H1 (cell line): ENCODE results near the gene COA4. TPM values are rescaled to one million over a fixed set of nuclear protein-coding genes. Genes with fewer than 3 reads are reported as not detected.
A peak's percentile ranks its signal among the peaks of the same experiment; 100 is the strongest.

Experiments
- CTCF ChIA-PET: fragments of 300-600 bp; sonication (Branson Sonifier 250); formaldehyde crosslinking; loops from one replicate; lab custom pipeline; 2021; ENCODE audit not compliant: partially characterized antibody; lab: Charles Lee
- POLR2A ChIA-PET: fragments of 300-600 bp; sonication (Branson Sonifier 250); formaldehyde crosslinking; loops from one replicate; lab custom pipeline; 2021; ENCODE audit warnings: inconsistent platforms; ENCODE audit not compliant: partially characterized antibody; lab: Charles Lee
- DNase-seq, 2 experiments: peaks; one replicate each; pipeline versions ENCODE4 v3.0.0 to v3.0.0-alpha.2; 2010 to 2022; ENCODE audit warnings: low spot score in 2 of 2, low read depth in 1 of 2, mixed read lengths in 1 of 2
- FAIRE-seq: peaks from 2 replicates; lab custom pipeline; 2011; peaks lifted over from hg19 to GRCh38; lab: Jason Lieb, UNC
- H2AFZ ChIP-seq: 2 replicates; pipeline ENCODE4 v1.8.1; 2012; ENCODE audit warnings: low read length, inconsistent platforms
- H2AK5ac ChIP-seq: 2 replicates; pipeline ENCODE4 v1.6.1; 2013; ENCODE audit warnings: low read depth, low read length
- H2BK120ac ChIP-seq: replicated peaks from 2 replicates; pipeline ENCODE3; 2013; ENCODE audit warnings: low read depth, low read length, inconsistent platforms
- H2BK12ac ChIP-seq: 2 replicates; pipeline ENCODE4 v1.6.1; 2013; ENCODE audit warnings: low read depth, low read length
- H2BK15ac ChIP-seq: 2 replicates; pipeline ENCODE4 v1.6.1; 2013; ENCODE audit warnings: low read length
- H2BK20ac ChIP-seq: 2 replicates; pipeline ENCODE4 v1.6.1; 2013; ENCODE audit warnings: low read length
- H2BK5ac ChIP-seq: 2 replicates; pipeline ENCODE4 v1.6.1; 2013; ENCODE audit warnings: low read depth, low read length
- H3K14ac ChIP-seq: 2 replicates; pipeline ENCODE4 v1.6.1; 2013; ENCODE audit warnings: inconsistent platforms; ENCODE audit not compliant: insufficient read length
- H3K18ac ChIP-seq: 2 replicates; pipeline ENCODE4 v1.6.1; 2013; ENCODE audit warnings: low read length; ENCODE audit errors: extremely low read depth
- H3K23ac ChIP-seq: 2 replicates; pipeline ENCODE4 v1.6.1; 2013; ENCODE audit warnings: inconsistent platforms; ENCODE audit not compliant: insufficient read length
- H3K23me2 ChIP-seq: 2 replicates; pipeline ENCODE4 v1.6.1; 2013; ENCODE audit warnings: low read depth, low read length
- H3K27ac ChIP-seq: 2 replicates; pipeline ENCODE4 v1.6.1; 2011; ENCODE audit warnings: low read depth, low read length, inconsistent platforms
- H3K27me3 ChIP-seq, 4 experiments: replicated peaks in 1 of 4; 1 replicate in 1 of 4; 2 replicates in 3 of 4; pipeline versions ENCODE4 v1.6.1 to v1.8.1; 2011 to 2013; ENCODE audit warnings: low read length in 3 of 4, mild to moderate bottlenecking in 3 of 4, inconsistent platforms in 2 of 4, mixed read lengths in 2 of 4, moderate library complexity in 1 of 4; ENCODE audit not compliant: control insufficient read depth in 3 of 4, insufficient read depth in 3 of 4; ENCODE audit errors: extremely low read depth in 1 of 4
- H3K36me3 ChIP-seq, 4 experiments: 2 replicates each; pipeline versions ENCODE4 v1.6.1 to v1.8.1; 2011 to 2013; ENCODE audit warnings: mild to moderate bottlenecking in 4 of 4, low read length in 3 of 4, moderate library complexity in 2 of 4, control low read depth in 1 of 4, inconsistent platforms in 1 of 4; ENCODE audit not compliant: insufficient read depth in 4 of 4, control insufficient read depth in 2 of 4
- H3K4ac ChIP-seq: replicated peaks from 2 replicates; pipeline ENCODE3; 2013; ENCODE audit warnings: low read length, low read depth, mixed read lengths, inconsistent platforms; ENCODE audit not compliant: insufficient read length
- H3K4me1 ChIP-seq, 4 experiments: replicated peaks in 1 of 4; 1 replicate in 1 of 4; 2 replicates in 3 of 4; pipeline versions ENCODE4 v1.6.1 to v1.8.1; 2011 to 2013; ENCODE audit warnings: low read length in 3 of 4, inconsistent platforms in 2 of 4, mixed read lengths in 1 of 4; ENCODE audit not compliant: insufficient read depth in 4 of 4, control insufficient read depth in 3 of 4
- H3K4me2 ChIP-seq, 2 experiments: 2 replicates each; pipeline versions ENCODE4 v1.6.1 to v1.8.1; 2011 to 2013; ENCODE audit warnings: low read depth in 2 of 2, low read length in 2 of 2, control low read depth in 1 of 2, inconsistent platforms in 1 of 2, mild to moderate bottlenecking in 1 of 2; ENCODE audit not compliant: insufficient read depth in 1 of 2
- H3K4me3 ChIP-seq, 4 experiments: fragments of 200-600, 300-600 bp in 1 of 4; sonication (generic), shearing (Covaris generic), sonication (Bioruptor Twin) in 1 of 4; 2 replicates each; pipeline versions ENCODE4 v1.5.1 to v1.8.1; 2011 to 2016; ENCODE audit warnings: low read length in 4 of 4, low read depth in 3 of 4, control low read depth in 2 of 4, inconsistent platforms in 2 of 4, mild to moderate bottlenecking in 2 of 4, mixed read lengths in 1 of 4, moderate library complexity in 1 of 4; ENCODE audit not compliant: insufficient read depth in 2 of 4; ENCODE audit errors: extremely low read depth in 1 of 4
- H3K56ac ChIP-seq: replicated peaks from 2 replicates; pipeline ENCODE3; 2013; ENCODE audit warnings: low read depth, mild to moderate bottlenecking, mixed read lengths, low read length, inconsistent platforms; ENCODE audit not compliant: insufficient read length
- H3K79me1 ChIP-seq: 2 replicates; pipeline ENCODE4 v1.6.1; 2013; ENCODE audit warnings: low read depth, low read length, control low read depth
- H3K79me2 ChIP-seq, 2 experiments: 2 replicates each; pipeline versions ENCODE4 v1.6.1 to v1.8.1; 2012 to 2013; ENCODE audit warnings: low read length in 2 of 2, mild to moderate bottlenecking in 2 of 2, inconsistent platforms in 1 of 2; ENCODE audit not compliant: insufficient read depth in 2 of 2, control insufficient read depth in 1 of 2
- H3K9ac ChIP-seq, 4 experiments: replicated peaks in 1 of 4; 1 replicate in 1 of 4; 2 replicates in 3 of 4; pipeline versions ENCODE4 v1.6.1 to v1.8.1; 2011 to 2013; ENCODE audit warnings: low read depth in 3 of 4, low read length in 3 of 4, control low read depth in 2 of 4, mild to moderate bottlenecking in 2 of 4, moderate library complexity in 2 of 4, inconsistent platforms in 1 of 4; ENCODE audit errors: extremely low read depth in 1 of 4
- H3K9me3 ChIP-seq, 2 experiments: 2 replicates each; pipeline versions ENCODE4 v1.6.1 to v1.8.1; 2012 to 2013; ENCODE audit warnings: mild to moderate bottlenecking in 2 of 2, moderate library complexity in 2 of 2, control low read depth in 1 of 2, inconsistent platforms in 1 of 2, low read depth in 1 of 2, low read length in 1 of 2, mixed read lengths in 1 of 2; ENCODE audit not compliant: insufficient read depth in 2 of 2
- H4K20me1 ChIP-seq, 2 experiments: replicated peaks in 1 of 2; 2 replicates each; pipeline versions ENCODE3 to v1.8.1; 2011 to 2013; ENCODE audit warnings: inconsistent platforms in 2 of 2, low read length in 2 of 2, mild to moderate bottlenecking in 1 of 2; ENCODE audit not compliant: insufficient read depth in 2 of 2, control insufficient read depth in 1 of 2
- H4K5ac ChIP-seq: 2 replicates; pipeline ENCODE4 v1.6.1; 2013; ENCODE audit warnings: low read length, low read depth, mixed read lengths, inconsistent platforms; ENCODE audit not compliant: insufficient read length
- H4K8ac ChIP-seq: 2 replicates; pipeline ENCODE4 v1.8.0; 2013; ENCODE audit warnings: mild to moderate bottlenecking, moderate library complexity, low read length, inconsistent platforms; ENCODE audit not compliant: insufficient read depth; ENCODE audit errors: extremely low read depth
- H4K91ac ChIP-seq: replicated peaks from 2 replicates; pipeline ENCODE3; 2013; ENCODE audit warnings: low read length, mixed read lengths, inconsistent platforms; ENCODE audit not compliant: insufficient read length
- CHD2 ChIP-seq: IDR thresholded peaks from 2 replicates; pipeline ENCODE4 v1.6.1; 2012; ENCODE audit warnings: low read length, improper control_type of control experiment
- EGR1 ChIP-seq: IDR thresholded peaks from 2 replicates; pipeline ENCODE4 v1.6.1; 2011; ENCODE audit warnings: low read depth, low read length, borderline replicate concordance
- JUN ChIP-seq: IDR thresholded peaks from 2 replicates; pipeline ENCODE4 v1.6.1; 2011; ENCODE audit warnings: low read depth, mild to moderate bottlenecking, improper control_type of control experiment, low read length
- KDM1A ChIP-seq: fragments of 200-600, 300-600 bp; sonication (generic); IDR thresholded peaks from 2 replicates; pipeline ENCODE4 v1.7.1; 2016; ENCODE audit warnings: mild to moderate bottlenecking, low read length, borderline replicate concordance
- POLR2A ChIP-seq, 2 experiments: IDR thresholded peaks; 1 replicate in 1 of 2; 2 replicates in 1 of 2; pipeline ENCODE4 v1.6.1; 2011; ENCODE audit warnings: low read depth in 2 of 2, low read length in 2 of 2, mild to moderate bottlenecking in 2 of 2; ENCODE audit errors: control extremely low read depth in 1 of 2
- SIN3A ChIP-seq, 2 experiments: IDR thresholded peaks in 1 of 2; conservative IDR thresholded peaks in 1 of 2; 2 replicates each; pipeline ENCODE4 v1.6.1; 2011 to 2012; ENCODE audit warnings: low read length in 2 of 2, improper control_type of control experiment in 1 of 2, low read depth in 1 of 2, mild to moderate bottlenecking in 1 of 2
- WGBS, 2 experiments: shearing (Covaris generic) in 1 of 2; methylation state at CpG; one replicate each; pipeline versions ENCODE4 v1.1.6 to v1.1.7; 2013 to 2015; ENCODE audit warnings: low lambda C conversion rate in 2 of 2, mixed read lengths in 2 of 2, inconsistent platforms in 1 of 2, low coverage in 1 of 2, missing lambda C conversion rate in 1 of 2; ENCODE audit not compliant: insufficient replicate concordance in 2 of 2, insufficient coverage in 1 of 2, insufficient read length in 1 of 2; ENCODE audit errors: extremely low coverage in 1 of 2, missing lambda C conversion rate in 1 of 2; 5-methylcytosine and 5-hydroxymethylcytosine counted together
- polyA plus RNA-seq, 7 experiments: library from polyadenylated mRNA; depleted of rRNA in 3 of 7; stranded (reverse) in 5 of 7; unstranded in 2 of 7; fragments of >200 nt in 5 of 7; fragments of 200-250 nt in 2 of 7; gene quantifications; 1 replicate in 5 of 7; 2 replicates in 1 of 7; 4 replicates in 1 of 7; pipeline versions ENCODE4 v1.2.1 to v1.2.3, GENCODE V29; 2011 to 2013; ENCODE audit warnings: missing spikeins in 2 of 7, mixed read lengths in 2 of 7
- total RNA-seq: library from RNA; stranded (reverse); fragmentation: NEBNext Ultra II Directional; extraction: Animal tissue kit (Norgen Biotek cat#: 25700); gene quantifications from 2 replicates; pipeline ENCODE4 v1.2.1, GENCODE V29; 2021

The COA4 gene
- total and polyA plus RNA-seq, 2 of the 8 experiments (the other 6 are each of a cell fraction or from before 2014, with no cell fraction given): 177 to 380 TPM

DNA sequence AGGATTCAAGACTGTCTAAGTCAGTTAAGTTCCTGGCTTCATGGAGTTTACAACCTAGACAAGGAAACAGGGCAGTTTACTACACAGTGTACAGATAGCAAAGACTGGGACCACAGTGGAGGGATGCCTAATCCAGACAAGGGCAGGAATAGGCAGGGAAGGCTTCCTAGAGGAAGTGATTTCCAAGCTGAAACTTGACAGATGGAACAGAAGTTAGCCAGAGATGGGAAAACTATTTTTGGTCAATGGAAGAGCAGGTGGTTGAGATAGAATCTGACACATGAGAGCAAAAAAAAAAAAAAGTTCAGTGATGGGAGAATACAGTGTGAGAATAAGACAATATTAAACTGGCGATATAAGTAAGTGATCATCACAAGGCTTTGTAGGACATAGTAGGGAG lies 1.3 kb downstream of the COA4 start:
- WGBS, 2 experiments: 83% methylated on average over 1 of the region's 1 CpG; no CpG with 5 or more reads in 1 of the 2 experiments
- H2BK15ac ChIP-seq: no peak overlapping the region
- no peak overlapping the region for H4K91ac ChIP-seq
- CTCF ChIA-PET: no interaction called here
- no peak overlapping the region for H4K5ac ChIP-seq
- H3K14ac ChIP-seq: no peak overlapping the region
- DNase-seq (no peak), FAIRE-seq (no peak)
- H2BK120ac ChIP-seq: no peak overlapping the region
- H4K20me1 ChIP-seq: peaks cover 5 to 6% of the 10 kb centered on the region in 2 experiments
- H3K56ac ChIP-seq: no peak overlapping the region
- no peak overlapping the region for H3K23ac ChIP-seq
- H3K36me3 ChIP-seq: peaks cover 14 to 53% (median 29%) of the 10 kb centered on the region in 4 experiments
- H2BK12ac ChIP-seq: no peak overlapping the region
- H3K23me2 ChIP-seq: peaks cover 10% of the 10 kb centered on the region; the same call in 1 of the 2 replicates
- H3K27me3 ChIP-seq: no peaks in the 10 kb centered on the region
- TF ChIP-seq SIN3A (conservative IDR thresholded peaks at IDR 0.05 in 1 of 2, IDR thresholded peaks at IDR 0.05 in 1 of 2; ENCODE audit: low read depth in 1 of 2, low read length in 2 of 2) (no peak), POLR2A (IDR thresholded peaks at IDR 0.05; ENCODE audit: control extremely low read depth in 1 of 2, low read depth in 2 of 2, low read length in 2 of 2) (no peak), CHD2 (no peak), JUN (no peak), EGR1 (no peak), KDM1A (no peak)
- H3K27ac ChIP-seq: peak overlapping the region; percentile 89; the same call in 1 of the 2 replicates
- no peak overlapping the region for H3K18ac ChIP-seq
- H2AK5ac ChIP-seq: no peak overlapping the region
- no peak overlapping the region for H2AFZ ChIP-seq
- no peak overlapping the region for H2BK20ac ChIP-seq
- peaks cover 15% of the 10 kb centered on the region for H3K79me1 ChIP-seq
- no peak overlapping the region for H3K4ac ChIP-seq
- H3K4me3 ChIP-seq: peak overlapping the region; percentile 57 to 100 (median 89)
- peaks cover 4 to 12% (median 7%) of the 10 kb centered on the region in 4 experiments; a peak in 6 of 7 replicates for H3K4me1 ChIP-seq
- peak overlapping the region; percentile 88 to 89 for H3K4me2 ChIP-seq
- H3K9ac ChIP-seq: peak overlapping the region; percentile 55 to 97 (median 91); a peak in 5 of 7 replicates
- no peaks in the 10 kb centered on the region for H3K9me3 ChIP-seq
- POLR2A ChIA-PET: interaction anchor here (0.7 to 7.8 kb wide), 4 partner anchors 9 to 91 kb away, joined by 3 to 55 read pairs (median 4); no protein-coding TSS in a partner anchor
- peaks cover 6 to 40% of the 10 kb centered on the region in 2 experiments; a peak in 3 of 4 replicates for H3K79me2 ChIP-seq
- H2BK5ac ChIP-seq: no peak overlapping the region
- H4K8ac ChIP-seq: no peak overlapping the region
